GM18909 (cell line): ENCODE results near the gene VPS37C.

Experiments
- ATAC-seq: cut with Tn5 transposase; IDR thresholded peaks from one replicate; pipeline ENCODE4 v1.9.1; 2021; ENCODE audit warnings: mild to moderate bottlenecking; ENCODE audit not compliant: unreplicated experiment, poor library complexity

VPS37C gene

DNA sequence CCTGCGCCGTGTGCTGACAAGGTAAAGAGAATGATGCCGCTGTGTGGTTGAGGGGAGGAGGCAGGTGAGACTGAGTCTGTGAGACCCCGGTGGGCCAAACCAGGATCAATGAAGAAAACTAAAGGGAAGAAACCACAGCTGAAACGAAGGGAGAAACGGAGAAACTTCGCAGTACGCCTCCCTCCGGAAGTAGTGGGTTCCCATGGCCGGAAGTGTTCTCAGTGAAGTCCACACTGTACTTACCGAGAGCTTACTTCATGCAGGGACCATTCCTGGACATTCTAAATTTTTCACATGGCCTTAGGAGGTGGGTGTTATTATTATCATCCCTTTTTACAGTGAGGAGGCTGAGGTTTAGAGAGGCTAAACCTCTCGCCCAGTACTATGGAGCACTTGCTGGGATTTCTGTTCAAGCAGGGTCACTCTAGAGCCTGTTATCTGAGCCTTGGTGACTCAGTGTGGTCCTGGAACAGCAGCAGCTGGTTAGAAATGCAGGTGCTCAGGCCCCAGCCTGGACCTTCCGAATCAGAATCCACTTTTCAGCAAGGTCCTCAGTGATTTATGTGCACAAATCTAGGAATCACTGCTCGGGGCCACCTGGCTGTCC, 41.0 kb downstream of the VPS37C start:
- no peak for ATAC-seq

- no peak for ATAC-seq
Measured at GRCh38 chr11:61119571-61119970, 41.7 kb downstream of the VPS37C start.

- no peak for ATAC-seq
Measured at GRCh38 chr11:61119055-61119454, 42.2 kb downstream of the VPS37C start.

DNA sequence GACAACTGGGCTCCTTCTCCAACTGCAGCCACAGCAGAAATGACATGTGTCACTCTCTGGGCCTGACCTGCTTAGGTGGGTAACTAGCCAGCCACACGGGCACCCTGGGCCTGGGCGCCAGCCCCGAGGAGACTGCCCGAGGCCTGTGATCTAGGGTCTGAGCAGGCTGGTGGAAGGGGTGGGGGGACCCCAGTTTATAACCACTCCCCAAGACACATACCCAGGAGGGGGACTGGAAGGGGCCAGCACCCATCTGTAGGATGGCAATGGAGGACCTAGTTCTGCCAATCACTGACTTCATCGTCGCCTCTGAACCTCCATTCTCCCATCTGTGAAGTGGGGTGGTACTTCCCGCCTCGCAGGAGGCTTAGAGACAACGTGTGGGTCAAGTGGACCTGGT, 42.8 kb downstream of the VPS37C start:
- ATAC-seq = no peak

- ATAC-seq = no peak
Measured at GRCh38 chr11:61118004-61118403, 43.2 kb downstream of the VPS37C start.

DNA sequence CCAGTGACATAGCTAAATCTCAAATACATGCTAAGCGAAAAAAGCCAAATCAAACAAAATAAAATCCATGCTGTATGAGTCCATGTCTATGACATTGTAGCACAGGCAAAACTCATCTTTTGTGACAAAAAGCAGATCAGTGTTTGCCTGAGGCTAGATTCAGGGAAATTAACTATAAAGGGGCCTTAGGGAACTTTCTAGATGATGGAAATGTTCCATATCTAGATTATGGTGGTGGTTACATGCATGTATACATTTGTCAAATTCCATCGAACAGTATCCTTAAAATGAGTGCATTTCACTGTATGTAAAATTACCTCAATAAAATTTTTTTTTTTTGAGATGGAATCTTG, 44.1 kb downstream of the VPS37C start:
- no peak for ATAC-seq

- no peak for ATAC-seq
Measured at GRCh38 chr11:61116426-61117167, 44.6 kb downstream of the VPS37C start.

- no peak for ATAC-seq
Measured at GRCh38 chr11:61115498-61116224, 45.6 kb downstream of the VPS37C start.

- no peak for ATAC-seq
Measured at GRCh38 chr11:61114913-61115312, 46.3 kb downstream of the VPS37C start.

DNA sequence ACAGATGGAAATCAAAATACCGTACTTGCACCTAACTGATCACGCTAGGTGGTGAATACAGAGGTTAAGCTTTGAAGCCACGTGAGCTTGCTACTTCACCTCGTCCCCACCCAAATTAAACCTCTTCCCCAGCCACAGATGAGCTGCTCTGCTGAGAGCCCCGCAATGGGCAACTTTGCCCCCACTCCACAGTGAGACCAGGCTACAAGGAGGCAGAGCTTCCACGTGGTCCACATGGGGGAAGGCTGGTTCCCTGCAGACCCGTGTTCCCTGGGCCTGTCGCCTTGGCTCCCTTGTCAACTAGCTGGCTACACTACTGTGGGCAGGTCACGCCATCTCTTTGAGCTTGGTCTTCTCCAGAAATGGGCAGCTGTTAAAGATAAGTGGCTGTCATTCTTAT, 48.0 kb downstream of the VPS37C start:
- ATAC-seq = no peak

DNA sequence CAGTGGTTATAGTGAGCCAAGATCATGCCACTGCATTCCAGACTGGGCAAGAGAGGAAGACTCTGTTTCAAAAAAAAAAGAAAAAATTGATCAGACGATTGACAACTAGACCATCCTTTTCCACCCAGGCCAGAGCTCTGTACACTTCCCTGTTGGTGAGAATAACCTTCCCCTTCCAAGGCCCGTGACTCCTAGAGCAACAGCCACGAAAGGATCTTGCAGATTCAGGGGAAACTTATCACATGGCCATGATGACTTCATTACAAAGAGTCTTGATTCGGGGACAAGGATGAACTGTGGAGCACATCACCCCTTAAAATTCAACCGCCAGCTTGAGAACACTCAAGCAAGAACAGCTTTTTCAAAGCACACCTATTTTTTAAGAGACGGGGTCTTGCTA, 48.7 kb downstream of the VPS37C start:
- ATAC-seq = no peak

DNA sequence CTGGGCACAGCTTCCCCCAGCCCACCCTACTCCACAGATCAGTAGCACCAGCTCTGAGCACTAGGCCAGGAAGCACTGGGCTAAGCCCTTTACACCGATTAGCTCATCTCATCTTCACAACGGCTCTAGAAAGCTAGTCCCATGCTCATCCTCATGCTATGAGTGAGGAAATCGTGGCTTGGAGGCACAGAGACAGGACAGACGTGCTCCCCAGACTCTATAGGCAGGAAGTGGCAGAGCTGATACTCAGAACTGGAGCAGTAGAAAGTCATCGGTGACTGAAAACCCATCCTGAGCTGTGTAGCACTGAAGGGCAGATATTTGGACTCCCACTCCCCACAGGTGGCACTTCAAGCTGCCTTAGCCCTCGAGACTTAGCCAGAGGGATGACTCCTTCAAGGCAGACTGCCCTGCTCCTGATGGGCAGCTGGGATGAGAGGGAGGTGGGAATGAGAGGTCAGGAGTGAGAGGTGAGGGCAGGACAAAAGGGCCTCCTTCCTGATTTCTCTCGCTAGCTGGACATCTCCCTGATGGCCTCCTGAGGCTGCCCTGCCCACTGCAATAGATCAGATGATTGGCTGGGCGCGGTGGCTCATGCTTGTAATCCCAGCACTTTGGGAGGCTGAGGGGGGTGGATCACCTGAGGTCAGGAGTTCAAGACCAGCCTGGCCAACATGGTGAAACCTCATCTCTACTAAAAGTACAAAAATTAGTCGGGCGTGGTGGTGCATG, 49.3 kb downstream of the VPS37C start:
- ATAC-seq = no peak

DNA sequence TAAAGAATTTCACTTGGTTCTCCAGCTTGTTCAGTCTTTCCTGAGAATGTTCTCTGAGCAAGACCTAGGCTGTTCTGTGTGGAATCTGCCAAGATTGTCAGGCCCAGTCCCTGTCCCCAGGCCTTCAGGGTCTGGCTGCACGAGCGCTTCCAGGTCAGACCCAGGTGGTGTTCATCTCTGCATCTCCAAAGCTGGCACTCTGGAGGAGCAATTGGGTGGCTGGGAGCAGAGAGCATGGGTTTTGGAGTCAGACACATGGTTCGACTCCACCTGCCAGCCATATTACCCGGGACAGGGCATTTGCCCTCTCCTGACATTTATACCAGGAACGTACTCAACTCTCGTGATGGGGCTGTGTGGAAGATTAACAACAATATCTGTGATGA, 50.2 kb downstream of the VPS37C start:
- ATAC-seq = no peak

GRCh38 chr11:61110255-61111049, 50.8 kb downstream of the VPS37C start:
- no peak for ATAC-seq

GRCh38 chr11:61109671-61110070, 51.6 kb downstream of the VPS37C start:
- ATAC-seq = no peak

- ATAC-seq = no peak
Measured at GRCh38 chr11:61108847-61109585, 52.2 kb downstream of the VPS37C start.

DNA sequence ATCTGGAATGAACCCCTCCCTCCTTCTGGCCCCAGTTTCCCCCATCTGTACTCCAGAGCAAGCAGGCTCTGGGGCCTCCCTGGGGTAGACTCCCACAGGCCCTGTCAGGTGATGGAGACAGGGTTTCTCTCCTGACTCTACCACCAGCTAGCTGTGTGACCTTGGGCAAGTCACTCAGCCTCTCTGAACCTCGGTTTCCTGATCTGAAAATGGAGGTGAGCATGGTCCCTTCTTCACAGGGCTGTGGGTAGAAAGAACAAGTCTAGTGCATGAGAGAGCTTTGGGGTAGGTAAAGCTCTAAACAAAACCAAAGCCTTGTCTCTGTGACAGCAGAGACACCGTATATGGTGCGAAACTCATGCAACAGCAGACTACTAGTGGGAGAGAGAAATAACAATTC, 53.3 kb downstream of the VPS37C start:
- ATAC-seq = no peak

DNA sequence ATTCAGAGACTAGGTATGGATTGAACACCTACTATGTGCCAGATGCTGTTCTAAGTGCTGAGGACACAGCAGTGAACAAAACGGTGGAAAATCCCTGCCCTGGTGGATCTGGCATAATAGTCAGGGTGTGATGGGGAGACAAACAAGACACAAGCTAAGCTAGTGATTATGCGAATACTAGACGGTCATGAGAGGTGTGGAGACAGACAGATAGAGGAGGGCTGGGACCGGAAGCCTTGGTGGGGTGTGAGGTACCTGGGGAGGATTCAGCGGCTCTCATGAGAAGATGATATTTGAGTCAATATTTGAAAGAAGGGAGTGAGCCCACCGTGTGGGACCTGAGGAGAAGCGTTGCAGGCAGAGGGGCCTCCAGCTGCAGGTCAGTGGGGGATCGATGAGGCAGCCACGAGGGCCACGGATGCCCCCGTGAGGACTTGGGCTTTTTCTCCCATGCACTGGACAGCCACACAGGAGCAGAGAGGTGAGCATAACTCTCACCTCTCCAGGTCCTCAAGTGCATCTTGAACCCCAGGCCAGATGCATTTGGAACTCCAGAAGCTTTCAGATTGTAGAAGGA, 54.2 kb downstream of the VPS37C start:
- ATAC-seq = no peak

DNA sequence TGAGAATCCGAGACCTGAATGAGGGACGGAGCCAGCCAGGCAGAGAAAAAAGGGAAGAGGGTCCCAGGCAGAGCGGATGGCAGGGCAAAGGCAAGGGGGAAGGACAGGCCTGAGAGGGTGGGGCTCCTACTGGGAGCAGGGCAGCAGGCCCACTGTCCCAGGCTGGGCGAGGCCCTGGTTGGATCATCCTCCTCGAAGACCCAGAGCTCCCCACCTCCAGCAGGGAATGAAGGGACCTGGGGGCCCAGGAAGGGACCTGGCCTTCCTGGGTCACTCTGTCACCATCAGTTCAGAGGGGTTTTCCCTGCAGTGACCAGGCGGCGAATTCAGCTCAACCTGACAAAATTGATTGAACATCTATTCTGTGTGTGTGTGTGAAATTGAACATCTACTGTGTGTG, 54.9 kb downstream of the VPS37C start:
- ATAC-seq = no peak
